Measurements from ENCODE around the gene ADAMTS12.

- TF ChIP-seq CTCF (conservative IDR thresholded peaks at IDR 0.05; ENCODE audit: low read length) (no peak), EZH2phosphoT487 (IDR thresholded peaks at IDR 0.05; ENCODE audit: borderline replicate concordance, low read depth, low read length) (no peak)
These were observed 170.1 kb downstream of the ADAMTS12 start for GRCh38 chr5:33721491-33722200.

Measured in OCI-LY7 (cell line).